Uterus (tissue), 2 donors: ENCODE measurements around the gene DNAJC18.

Experiments used
- CTCF ChIP-seq, 4 experiments: fragments of 200-600 bp in 2 of 4; fragments of 450-650 bp in 2 of 4; sonication (generic) in 2 of 4; IDR thresholded peaks; one replicate each; pipeline ENCODE4 v1.5.1; 2016 to 2019; ENCODE audit warnings: antibody characterized with exemption in 4 of 4, mild to moderate bottlenecking in 2 of 4, moderate library complexity in 1 of 4
- POLR2A ChIP-seq, 2 donors: fragments of 450-650 bp; IDR thresholded peaks; one replicate each; pipeline ENCODE4 v1.6.1; 2016; ENCODE audit warnings: antibody characterized with exemption in 2 of 2, mild to moderate bottlenecking in 1 of 2, moderate library complexity in 1 of 2

- TF ChIP-seq POLR2A (IDR thresholded peaks at IDR 0.05) (no peak), CTCF (IDR thresholded peaks at IDR 0.05) (no peak)
Measured at GRCh38 chr5:139393497-139394122, 45.7 kb downstream of the DNAJC18 start.
